Stimulated activated CD4-positive, alpha-beta T cell treated with anti-CD3 and anti-CD28 coated beads, TNF-alpha, amount 100 ng/mL, for 4 hours (primary cell): Measurements from ENCODE around the gene EPN3.

ENCODE experiments used
- DNase-seq, 3 experiments: peaks; one replicate each; pipeline ENCODE4 v3.0.0-alpha.2; 2020; ENCODE audit warnings: low read depth in 3 of 3

EPN3 gene

DNA sequence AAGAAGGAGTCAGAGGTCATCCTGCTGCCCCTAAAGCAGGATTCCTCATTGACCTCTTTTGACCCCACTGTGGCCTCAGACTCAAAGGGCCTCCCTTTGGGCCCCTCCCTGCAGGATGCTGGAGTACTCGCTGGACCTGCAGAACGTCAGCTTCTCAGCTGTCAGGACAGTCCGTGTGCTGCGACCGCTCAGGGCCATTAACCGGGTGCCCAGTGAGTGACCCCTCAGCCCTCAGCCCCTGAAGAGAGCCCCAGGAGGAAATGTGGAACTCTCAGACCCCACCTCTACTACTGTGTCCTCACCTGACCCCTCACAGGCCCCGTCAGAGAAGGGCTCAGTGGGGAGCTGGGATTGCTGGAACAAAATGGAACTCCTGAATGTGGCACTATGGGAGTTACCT, 37.1 kb downstream of the EPN3 start:
- DNase-seq = no peak

DNA sequence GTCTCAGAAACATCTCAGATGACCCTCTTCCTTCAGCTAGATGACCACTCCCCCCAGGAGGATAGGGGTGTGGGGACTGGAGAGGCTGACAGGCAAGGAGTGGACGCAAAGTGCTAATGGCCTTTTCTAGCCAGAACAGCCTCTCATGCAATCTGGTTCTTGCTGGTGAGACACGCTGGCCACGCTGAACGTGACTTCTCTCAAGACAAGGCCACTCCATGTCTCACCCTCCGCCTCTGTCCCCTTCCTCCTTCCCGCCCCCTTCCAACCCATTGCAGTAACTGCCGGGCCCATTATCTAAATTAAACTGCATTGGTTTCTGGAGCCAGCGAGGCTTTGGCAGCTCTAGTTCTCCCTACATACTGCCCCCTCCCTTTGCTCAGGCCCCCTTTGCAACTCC, 37.5 kb downstream of the EPN3 start:
- no peak for DNase-seq

DNA sequence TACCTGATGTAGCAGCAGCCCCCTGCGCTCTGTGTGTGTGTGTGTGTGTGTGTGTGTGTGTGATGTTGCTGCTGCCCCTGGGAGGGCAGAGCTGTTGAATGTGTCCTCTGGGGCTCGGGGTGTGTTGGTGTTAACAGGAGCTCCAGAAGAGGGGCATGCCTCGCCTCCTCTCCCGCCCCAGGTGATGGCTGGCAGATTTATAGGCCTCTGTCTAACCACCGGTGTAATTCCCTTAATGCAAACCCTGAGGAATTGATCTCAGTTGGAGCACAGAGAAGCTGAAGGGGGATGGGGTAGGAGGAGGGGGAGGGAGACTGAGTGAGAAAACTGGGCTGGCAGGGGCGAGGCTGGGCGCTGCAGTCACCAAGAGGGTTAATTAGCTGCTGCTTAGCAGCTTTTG, 38.0 kb downstream of the EPN3 start:
- no peak for DNase-seq

DNA sequence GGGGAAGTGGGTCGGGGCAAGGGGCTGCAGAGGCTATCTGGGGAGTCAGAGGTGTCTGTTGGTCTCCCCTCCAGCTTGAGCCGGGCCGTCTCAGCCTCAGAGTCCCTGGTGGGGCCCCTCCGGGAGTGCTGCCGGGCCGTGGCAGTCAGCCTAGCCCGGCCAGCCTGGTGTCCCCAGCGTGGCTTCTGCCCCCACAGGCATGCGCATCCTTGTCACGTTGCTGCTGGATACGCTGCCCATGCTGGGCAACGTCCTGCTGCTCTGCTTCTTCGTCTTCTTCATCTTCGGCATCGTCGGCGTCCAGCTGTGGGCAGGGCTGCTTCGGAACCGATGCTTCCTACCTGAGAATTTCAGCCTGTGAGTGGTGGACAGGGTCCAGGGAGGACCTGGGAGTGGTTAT, 39.1 kb downstream of the EPN3 start:
- no peak for DNase-seq

DNA sequence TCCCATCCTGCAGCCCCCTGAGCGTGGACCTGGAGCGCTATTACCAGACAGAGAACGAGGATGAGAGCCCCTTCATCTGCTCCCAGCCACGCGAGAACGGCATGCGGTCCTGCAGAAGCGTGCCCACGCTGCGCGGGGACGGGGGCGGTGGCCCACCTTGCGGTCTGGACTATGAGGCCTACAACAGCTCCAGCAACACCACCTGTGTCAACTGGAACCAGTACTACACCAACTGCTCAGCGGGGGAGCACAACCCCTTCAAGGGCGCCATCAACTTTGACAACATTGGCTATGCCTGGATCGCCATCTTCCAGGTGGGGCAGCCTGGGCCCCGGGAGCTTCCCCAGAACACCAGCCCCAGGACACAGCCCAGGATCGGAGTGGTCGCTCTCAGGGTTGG, 40.0 kb downstream of the EPN3 start:
- no peak for DNase-seq

DNA sequence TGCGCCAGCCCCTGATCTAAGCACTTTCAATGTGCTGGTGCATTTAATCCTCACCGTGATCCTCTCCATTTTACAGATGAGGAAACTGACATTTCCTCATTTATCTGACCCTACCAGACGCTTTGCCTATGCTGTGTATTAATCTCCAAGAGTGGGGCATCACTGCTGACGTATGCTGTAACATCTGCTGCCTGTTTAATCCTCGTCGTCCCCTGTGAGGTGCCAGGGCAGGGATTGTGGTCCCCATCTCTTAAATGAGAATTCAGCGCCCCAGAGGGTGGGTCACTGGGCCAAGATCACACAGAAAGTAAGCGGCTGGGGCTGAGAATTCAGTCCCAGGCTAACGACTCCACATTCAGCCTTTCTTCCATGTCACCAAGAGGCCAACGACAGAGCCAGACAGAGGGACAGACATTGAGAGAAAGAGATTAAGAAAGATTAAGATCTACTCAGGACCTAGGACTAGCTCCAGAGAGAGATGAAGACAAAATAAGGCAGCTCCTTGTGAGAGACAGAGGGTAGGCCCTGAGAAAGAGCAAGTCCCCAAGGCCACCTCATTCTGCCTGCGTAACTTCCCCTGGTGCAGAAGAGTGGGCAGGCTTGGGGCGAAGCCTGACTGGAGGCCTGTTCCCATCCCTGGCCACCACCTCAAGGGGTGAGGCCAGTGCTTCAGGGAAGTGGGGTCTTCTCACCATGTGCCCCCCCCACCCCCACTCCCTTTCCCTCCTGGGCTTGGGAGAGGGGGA, 41.5 kb downstream of the EPN3 start:
- DNase-seq = no peak

DNA sequence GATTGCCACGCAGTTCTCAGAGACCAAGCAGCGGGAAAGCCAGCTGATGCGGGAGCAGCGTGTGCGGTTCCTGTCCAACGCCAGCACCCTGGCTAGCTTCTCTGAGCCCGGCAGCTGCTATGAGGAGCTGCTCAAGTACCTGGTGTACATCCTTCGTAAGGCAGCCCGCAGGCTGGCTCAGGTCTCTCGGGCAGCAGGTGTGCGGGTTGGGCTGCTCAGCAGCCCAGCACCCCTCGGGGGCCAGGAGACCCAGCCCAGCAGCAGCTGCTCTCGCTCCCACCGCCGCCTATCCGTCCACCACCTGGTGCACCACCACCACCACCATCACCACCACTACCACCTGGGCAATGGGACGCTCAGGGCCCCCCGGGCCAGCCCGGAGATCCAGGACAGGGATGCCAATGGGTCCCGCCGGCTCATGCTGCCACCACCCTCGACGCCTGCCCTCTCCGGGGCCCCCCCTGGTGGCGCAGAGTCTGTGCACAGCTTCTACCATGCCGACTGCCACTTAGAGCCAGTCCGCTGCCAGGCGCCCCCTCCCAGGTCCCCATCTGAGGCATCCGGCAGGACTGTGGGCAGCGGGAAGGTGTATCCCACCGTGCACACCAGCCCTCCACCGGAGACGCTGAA, 43.2 kb downstream of the EPN3 start:
- DNase-seq = no peak

DNA sequence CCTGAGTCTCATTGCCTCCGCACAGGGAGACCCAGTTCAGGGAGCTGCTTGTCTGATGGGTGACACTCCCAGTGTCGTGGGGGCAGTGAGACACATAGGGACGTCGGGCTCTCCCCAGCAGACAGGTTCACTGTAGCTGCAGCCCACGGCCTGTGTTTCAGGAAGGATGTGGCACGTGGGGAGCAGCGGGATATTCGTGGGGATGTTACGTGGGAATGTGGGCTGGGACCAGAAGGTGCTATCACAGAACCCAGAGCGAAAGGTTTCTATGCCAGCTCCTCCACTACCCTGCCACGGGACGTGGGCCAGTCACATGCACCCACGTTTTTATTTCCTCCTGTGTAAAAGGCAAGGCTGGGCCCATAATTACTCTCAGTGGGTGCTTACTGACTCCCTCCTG, 44.3 kb downstream of the EPN3 start:
- no peak for DNase-seq

DNA sequence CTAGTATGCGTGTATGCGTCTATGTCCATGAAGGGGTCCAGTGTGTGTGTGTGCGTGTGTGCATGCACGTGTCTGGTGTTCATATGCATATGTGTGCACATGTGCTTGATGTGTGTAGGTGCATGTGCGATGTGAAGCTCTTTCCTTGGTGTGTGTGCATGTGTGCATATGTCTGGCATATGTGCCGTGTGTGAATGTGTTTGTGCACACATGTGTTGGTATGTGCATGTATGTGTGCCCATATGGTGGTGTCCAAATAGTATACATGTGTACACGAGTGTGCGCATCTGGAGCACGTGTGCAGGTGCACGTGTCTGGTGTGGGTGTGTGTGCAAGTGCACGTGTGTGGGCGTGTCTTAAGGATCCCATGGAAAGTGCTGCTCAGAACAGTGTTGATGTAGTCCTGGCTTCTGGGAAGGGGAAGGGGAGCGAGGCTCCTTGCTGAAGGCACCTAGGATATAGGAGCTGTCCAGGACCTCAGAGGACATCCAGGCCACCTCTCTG, 45.0 kb downstream of the EPN3 start:
- DNase-seq = no peak

DNA sequence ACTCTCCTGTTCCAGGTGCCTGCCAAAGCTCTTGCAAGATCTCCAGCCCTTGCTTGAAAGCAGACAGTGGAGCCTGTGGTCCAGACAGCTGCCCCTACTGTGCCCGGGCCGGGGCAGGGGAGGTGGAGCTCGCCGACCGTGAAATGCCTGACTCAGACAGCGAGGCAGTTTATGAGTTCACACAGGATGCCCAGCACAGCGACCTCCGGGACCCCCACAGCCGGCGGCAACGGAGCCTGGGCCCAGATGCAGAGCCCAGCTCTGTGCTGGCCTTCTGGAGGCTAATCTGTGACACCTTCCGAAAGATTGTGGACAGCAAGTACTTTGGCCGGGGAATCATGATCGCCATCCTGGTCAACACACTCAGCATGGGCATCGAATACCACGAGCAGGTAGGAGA, 45.6 kb downstream of the EPN3 start:
- DNase-seq = no peak

DNA sequence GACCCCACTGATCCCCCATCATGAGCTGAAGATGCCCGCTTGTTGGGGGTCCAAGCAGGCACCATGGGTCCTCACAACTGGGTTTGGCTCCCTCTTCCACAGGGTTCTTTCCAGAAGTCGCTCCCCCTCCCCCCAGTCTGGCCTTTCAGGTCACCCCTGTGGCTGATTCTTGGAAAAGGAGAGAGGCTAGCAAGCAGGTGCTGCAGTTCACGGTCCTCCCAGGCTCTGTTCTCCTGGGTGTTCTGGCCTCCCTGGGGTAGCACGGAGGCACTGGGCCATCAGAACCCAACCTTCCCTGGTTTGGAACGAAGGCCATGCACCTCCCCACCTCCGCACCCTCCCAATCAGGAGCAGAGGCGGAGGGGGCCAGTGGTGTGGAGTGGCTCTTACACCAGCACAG, 46.9 kb downstream of the EPN3 start:
- DNase-seq = no peak

DNA sequence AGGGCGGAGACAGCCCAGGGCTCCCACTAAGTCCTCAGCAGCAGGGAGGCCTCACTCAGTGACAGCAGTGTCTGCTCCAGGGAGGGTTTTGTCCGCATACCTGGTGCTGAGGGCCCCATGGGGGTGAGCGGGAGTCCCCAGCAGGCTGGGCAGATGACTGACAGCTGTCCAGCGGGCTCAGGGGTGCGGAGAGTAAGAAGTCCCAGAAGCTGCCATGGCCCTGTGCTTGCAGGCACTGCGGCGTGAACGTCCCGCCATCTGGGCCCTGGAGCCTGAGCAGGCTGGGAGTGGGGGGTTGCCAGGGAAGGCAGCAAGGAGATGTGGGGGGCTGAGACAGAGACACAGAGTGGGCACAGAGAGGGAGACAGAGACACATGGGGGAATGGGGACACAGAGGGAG, 48.1 kb downstream of the EPN3 start:
- no peak for DNase-seq

DNA sequence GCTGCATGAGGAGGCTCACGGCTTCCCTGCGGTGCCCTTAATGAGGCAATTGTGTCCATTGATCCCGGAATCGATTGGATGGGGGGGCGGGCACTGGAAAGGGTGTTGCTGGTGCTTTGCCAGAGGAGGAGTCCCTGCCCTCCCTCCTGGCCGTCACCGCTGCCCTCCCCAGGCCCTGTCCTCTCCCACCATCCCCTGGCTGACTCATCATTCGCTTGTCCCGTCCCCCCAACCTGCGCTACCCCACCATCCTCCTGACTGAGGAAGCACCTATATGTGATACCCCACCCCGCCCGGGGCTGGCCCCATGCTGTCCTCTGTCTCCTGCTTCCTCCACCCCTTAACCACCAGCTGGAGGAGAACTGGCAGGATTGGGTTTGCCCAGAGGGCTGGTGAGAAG, 48.8 kb downstream of the EPN3 start:
- no peak for DNase-seq

DNA sequence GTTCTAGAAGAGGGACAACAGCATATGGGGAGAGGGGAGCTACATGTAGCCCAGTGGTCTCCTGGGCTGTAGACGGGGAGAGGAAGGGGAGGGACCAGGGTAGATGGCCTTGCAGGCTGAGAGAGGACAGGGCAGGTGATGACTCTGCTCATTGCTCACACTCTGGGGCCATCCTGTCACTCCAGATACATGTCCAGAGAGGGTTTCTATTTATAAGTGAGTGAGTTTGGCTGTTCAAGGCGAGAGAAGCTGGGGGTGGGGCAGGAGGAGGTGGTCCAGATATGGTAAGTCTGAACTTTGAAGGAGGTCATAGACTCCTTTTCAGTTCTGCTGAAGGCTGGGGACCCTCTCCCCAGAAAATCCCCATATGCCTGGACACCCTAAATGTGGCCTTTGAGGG, 50.2 kb downstream of the EPN3 start:
- DNase-seq = no peak

DNA sequence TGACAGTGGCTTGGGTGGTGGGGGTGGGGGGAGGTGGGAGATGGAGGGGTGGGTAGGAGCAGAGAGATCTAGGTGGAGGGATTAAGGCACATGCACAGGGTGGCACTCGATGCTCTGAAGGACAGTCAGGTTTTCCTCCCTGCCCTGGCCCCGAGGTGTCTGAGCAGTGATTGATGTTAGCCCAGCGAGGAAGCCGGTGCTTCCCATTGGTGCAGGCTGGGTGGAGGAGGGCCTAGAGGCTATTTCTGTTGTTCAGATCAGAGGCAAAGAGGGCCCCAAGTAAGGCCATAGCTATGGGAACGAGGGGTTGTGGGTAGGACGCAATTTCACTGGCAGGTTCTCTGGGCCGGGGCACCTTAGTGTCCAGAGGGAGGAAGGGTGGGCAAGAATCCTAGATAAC, 51.1 kb downstream of the EPN3 start:
- DNase-seq = no peak

DNA sequence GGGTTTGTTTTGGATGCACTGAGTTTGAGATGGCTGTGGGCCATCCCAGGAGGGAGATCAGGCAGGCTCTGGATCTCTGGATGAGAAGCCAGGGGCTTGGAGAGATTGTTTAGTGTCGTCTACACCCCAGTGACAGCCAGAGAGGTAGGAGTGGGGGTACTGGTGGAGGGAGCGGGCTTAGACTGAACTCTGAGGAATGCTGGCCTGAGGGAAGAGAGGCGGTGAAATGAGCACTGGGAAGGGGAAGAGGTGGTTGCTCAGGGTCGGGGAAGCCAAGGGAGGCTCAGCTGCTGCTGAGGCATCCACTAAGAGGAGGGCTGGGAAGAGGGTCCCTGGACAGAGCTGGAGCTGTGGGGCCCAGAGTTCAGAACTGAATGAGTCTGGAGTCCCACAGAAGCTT, 51.6 kb downstream of the EPN3 start:
- DNase-seq = no peak

DNA sequence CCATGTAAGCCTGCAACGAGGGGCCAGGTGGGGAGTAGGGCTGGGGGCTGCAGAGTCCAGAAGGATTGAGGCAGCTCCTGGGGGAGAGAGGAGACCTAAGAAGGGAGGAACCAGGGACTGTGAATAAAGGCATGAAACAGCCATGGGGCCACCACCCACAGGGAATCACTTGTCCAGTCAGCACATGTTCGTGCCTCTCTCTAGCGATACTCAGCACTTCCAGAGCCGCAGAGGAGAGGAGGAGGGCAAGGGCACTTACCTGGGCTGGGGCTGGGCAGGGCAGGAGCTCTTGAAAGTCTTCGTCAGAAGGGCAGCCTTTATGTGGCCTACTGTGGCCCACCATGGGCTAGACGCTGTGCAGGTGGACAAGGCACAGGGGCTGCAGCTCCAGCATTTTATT, 52.2 kb downstream of the EPN3 start:
- DNase-seq = no peak

DNA sequence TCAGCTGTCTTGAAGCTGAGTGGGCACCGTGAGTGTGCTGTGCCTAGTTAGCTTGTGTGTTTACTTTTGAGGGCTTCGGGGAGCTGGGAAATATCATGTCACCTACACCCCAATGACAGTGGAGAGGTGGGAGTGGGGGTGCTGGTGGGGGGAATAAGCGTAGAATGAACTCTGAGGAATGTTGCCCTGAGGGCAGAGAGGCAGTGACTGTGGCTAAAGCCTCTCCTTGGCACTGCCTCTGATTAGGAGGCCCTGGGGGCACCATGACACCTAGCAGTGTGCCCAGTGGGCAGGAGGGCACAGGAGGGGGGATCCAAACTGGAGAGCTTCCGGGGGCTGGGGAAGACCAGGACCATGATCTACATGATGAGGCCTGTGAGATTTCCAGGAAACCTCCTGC, 52.8 kb downstream of the EPN3 start:
- DNase-seq = no peak

DNA sequence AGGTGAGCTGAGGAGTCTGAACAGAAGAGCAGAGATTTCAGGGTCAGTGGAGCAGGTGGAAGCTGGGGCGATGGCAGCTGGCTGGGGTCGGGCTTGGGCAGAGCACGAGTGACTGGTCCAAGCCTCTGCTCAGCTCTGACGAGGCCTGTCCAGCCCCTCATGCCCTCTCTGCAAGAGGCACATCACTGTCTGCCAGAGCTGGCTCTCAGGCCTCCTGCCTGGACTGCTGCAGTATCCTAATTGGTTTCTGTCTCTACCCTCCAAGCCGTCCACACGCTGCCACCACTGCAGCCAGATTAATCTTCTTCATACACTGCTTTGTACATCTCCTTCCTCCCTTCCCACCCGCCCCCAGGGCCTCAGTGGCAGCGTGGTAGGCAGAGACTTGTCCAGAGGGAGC, 53.4 kb downstream of the EPN3 start:
- DNase-seq = no peak

DNA sequence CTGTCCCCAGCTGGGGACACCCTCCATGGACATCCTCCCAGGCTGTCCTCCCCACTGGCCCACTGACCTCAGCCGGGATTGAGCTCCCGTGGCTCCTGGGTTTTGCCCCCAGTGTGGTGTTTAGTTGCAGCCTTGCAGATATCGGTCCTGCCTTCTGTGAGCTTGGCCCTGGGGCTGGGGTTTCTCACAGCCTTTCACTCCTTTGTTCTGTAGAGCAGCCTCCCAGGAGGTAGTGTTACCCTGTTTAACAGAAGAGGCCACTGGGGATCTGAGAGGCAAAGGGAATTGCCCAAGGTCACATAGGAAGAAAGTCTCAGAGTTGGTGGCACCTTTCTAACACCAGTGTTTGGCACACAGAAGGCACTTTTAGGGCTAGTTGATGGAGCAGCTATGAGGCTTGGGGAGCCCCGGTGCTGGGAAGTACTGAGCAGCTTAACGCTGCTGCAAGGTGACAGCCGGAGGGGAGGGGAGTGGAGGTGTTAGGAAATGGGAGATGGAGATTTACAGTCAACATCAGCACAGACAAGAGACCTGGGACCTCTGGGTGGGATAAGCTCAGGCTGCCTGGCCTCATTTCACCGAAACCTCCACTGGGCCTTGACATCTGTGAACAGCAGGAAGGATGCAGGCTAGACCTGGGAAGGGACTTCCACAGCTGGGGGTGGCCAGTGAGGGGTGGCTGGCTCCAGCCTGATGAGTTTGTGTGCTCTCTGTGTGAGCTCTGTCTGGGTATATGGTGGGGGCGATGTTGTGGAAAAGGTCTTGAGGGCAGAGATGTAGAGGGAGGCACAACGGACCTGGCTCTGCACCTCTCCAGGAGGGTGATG, 54.1 kb downstream of the EPN3 start:
- no peak for DNase-seq

DNA sequence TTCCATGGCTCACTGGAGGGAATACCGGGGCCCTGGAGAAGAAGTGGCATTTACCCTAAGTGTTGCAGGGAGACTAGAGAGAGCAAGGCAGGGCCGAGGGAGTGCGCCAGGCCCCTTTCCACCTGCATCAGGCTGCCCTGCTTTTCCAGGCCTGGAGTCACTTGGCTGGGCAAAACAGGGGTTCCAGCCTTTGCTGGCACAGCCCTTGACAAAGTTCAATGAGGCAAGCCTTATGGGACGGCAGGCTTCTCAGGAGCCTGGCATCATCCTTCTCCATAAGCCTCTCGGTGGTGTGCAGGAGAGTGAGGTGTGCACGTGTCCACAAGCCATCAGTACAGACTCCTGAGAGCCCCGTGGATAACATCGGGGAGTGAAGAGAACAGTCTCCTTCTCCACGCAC, 55.0 kb downstream of the EPN3 start:
- no peak for DNase-seq

DNA sequence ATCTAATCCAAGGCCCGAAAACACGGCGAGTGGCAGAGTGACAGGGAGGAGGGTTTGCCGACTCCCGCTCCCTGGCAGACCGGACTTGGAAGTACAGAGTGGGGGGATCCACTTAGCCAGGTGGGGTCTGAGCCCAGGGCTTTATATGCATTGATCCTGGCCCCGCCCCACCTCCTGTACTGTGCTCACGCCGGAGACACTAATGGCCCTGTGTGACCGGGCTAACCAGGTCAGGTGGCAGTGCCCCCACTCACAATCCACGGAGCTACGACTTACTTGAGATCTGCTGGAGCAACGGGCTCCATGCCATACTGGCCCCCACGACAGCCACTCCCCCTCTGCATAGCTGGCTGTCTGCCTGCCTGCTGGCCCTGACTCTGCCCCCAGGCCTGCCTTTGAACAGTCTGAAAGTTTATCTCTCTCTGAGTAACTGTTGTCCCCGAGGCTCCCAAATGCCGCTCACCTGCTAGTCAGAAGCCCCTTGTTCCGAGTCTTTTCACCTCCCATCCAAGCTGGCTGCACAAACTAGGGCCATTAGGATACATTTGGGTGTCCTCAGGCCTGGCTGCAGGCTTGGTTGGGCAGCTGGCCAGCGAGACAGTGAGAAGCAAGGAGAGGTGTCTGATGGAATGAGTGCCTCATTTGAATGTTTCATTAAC, 56.0 kb downstream of the EPN3 start:
- DNase-seq = no peak
